MV-4-11 (cell line): ENCODE results near the gene INSR.

ENCODE experiments used
- DNase-seq: peaks from one replicate; lab custom pipeline; 2025; lab: John Stamatoyannopoulos, UW

INSR gene

GRCh38 chr19:7140137-7140536, 154.1 kb downstream of the INSR start:
- DNase-seq = no peak

- DNase-seq = no peak
Observed at GRCh38 chr19:7139095-7139494, 155.1 kb downstream of the INSR start.

DNA sequence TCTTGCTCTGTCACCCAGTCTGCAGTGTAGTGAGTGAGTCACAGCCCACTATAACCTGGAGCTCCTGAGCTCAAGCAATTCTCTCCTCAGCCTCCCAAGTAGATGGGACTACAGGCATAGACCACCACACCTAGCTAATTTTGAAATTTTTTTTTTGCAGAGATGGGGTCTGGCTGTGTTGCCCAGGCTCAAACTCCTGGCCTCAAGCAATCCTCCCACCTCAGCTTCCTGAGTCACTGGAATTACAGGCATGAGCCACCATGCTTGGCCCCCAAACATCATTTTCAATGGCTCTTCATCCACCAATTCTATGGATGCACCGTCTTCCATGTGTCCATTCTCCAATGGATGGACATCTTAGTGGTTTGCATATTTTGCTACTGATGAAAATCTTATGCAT, 155.8 kb downstream of the INSR start:
- no peak for DNase-seq

DNA sequence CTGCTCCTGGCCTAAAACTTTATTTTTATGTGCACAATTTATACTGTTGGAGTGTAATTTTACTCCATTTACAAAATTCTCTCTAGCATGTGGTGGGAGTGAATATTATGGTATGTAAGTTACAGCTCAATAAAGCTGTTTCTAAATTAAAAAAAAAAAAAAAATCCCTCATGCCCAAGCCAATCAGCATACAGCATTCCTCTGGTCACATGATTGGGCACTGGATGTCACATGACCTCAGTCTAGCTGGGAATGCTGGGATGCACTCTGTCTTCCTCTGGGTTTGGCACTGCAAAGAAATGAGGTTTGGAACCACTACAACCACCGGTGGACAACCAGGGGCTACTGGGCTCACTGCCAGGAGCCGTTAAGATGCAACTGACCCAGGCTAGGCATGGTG, 157.1 kb downstream of the INSR start:
- no peak for DNase-seq

GRCh38 chr19:7132054-7132453, 162.2 kb downstream of the INSR start:
- no peak for DNase-seq

DNA sequence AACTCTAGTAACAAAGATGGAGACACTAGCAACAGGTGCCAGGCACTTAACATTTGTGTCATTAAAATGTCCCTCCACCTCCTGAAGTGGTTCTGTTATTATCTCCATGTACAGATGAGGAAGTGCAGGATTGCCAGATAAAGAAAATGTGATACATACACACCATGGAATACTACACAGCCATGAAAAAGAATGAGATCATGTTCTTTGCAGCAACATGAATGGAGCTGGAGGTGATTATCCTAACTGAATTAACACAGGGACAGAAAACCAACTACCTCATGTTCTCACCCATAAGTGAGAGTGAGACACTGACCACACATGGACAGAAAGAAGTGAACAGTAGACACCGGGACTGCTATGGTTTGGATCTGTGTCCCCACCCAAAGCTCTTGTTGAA, 164.2 kb downstream of the INSR start:
- no peak for DNase-seq

- DNase-seq = no peak
Observed at GRCh38 chr19:7126132-7126531, 168.1 kb downstream of the INSR start.

DNA sequence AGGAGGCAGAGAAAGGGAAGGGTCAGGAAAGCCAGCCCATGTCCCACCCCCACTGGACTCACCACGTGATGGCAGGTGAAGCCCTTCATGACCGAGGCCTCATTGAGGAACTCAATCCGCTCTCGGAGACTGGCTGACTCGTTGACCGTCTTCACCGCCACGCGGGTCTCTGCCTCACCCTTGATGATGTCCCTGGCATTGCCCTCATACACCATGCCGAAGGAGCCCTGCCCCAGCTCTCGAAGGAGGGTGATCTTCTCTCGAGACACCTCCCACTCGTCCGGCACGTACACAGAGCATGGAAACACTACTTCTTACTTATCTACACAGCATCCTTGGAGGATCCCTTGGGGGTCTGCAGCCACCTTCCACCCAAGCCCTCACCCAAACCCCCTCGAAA, 169.0 kb downstream of the INSR start:
- DNase-seq = no peak

DNA sequence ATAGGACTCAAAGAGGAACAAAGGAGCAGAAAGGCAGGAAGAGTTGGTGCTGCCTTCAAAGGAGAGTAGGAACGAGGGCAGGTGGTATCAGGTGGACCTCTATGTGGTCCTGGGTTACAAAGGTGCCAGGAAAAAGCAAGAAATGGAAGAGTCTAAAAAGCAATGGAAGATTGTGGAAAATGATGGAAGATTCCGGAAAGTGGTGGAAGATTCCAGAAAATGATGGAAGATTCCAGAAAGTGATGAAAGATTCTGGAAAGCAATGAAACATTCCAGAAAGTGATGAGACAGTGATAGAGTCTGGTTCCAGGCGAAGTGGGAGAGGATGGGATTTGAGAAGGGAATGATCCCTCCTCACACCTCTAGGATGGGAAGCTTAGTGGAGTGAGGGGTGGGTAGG, 169.4 kb downstream of the INSR start:
- no peak for DNase-seq

- no peak for DNase-seq
Observed at GRCh38 chr19:7122701-7123100, 171.5 kb downstream of the INSR start.

- no peak for DNase-seq
Observed at GRCh38 chr19:7120499-7120898, 173.7 kb downstream of the INSR start.

GRCh38 chr19:7119582-7119981, 174.6 kb downstream of the INSR start:
- DNase-seq = no peak

DNA sequence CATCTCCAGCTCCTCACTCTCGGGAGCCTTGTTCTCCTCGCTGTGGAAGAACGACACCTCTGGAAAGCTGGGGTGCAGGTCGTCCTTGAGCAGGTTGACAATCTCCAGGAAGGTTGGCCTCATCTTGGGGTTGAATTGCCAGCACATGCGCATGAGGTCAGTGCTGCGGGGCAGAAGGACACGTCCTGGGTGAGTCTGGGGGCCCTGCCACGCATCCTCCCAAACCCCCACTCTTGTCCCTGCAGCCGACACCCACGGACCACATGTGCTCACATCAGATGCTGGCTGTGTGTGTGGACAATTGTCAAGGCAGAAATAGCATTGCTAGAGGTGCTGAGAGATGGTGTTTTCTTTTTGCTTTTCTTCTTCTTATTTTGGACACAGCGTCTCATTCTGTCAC, 177.0 kb downstream of the INSR start:
- DNase-seq = no peak

DNA sequence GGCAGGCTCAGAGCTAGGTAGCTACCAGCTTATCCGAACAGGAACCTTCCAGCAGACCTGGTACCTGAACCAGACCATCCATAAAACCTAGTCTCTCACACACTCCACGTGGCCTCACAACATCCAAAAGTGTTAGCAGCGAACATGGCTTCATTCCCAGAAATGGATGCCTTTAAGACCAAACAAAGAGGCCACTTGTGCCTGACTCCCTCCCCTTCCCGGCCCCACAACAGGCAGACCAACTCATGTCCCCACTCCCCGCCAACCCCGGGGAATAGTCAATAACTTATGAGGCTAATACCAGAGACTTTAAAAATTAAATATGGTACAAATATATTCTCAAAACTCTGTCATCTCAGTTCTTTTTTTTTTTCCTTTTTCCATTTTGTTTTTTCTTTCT, 178.5 kb downstream of the INSR start:
- no peak for DNase-seq

- DNase-seq = no peak
Observed at GRCh38 chr19:7113233-7113632, 181.0 kb downstream of the INSR start.

- DNase-seq = no peak
Observed at GRCh38 chr19:7112675-7113074, 181.5 kb downstream of the INSR start.

- DNase-seq = no peak
Observed at GRCh38 chr19:7109678-7110289, 184.4 kb downstream of the INSR start.

DNA sequence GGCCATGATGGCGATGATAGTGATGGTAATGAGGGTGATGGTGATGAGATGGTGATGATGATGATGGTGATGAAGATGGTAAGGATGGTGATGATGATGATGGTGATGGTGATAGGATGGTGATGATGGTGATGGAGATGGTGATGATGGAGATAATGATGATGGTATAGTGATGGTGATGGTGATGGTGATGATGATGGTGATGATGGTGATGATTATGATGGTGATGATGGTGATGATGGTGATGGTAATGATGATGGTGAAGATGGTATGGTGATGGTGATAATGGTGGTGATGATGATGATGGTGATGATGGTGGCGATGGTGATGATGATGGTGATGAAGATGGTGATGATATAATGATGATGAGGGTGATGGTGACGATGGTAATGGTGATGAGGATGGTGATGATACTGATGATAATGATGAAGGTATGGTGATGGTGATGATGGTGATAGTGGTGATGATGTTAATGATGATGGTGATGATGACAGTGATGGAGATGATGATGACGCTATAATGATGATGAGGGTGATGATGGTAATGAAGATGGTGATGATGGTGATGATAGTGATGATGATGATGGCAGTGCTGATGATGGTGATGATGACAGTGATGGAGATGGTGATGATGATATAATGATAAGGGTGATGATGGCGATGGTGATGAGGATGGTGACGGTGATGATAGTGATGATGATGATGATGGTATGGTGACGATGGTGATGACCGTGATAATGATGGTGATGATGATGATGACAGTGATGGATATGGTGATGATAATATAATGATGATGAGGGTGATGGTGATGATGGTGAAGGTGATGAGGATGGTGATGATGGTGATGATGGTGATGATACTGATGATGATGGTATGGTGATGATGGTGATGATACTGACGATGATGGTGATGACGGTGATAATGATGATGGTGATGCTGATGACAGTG, 187.2 kb downstream of the INSR start:
- no peak for DNase-seq

GRCh38 chr19:7104747-7105447, 189.3 kb downstream of the INSR start:
- DNase-seq = peak; percentile 93

DNA sequence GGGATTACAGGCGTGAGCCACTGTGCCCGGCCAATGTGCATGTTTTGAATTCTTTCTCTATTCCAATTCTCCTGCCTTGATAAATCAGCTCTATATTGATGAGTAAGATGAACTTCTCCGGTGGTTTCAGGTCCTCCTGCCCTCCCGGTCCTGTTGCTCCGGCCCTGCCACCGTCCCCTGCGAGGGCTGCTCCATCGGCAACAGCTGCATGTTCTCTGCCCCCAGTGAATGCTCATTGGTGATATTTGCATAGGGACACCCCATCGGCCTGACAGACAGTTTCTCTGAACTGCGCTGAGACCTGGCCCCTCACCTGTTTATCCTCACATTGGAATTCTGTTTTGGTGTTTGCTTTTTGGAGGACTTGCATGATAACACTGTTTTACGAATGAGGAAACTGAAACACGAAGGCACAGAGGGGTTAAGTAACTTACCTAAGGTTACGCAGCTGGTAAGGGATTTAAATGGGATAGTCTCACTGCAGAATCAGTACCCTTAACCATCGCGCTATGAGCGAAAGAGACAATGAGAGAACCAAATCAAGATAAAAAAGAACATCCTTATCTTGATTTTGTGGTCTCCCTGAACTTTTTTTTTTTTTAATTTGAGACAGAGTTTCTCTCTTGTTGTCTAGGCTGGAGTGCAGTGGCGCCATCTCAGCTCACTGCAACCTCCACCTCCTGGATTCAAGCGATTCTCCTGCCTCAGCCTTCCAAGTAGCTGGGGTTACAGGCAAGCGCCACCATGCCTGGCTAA, 192.5 kb downstream of the INSR start:
- DNase-seq = no peak

- DNase-seq = no peak
Observed at GRCh38 chr19:7099597-7099921, 194.7 kb downstream of the INSR start.
